Pancreas (tissue), 10 donors: Measurements from ENCODE around the gene PPIF. TPM values are rescaled to one million over a fixed set of nuclear protein-coding genes. Genes with fewer than 3 reads are reported as not detected.

Experiments used
- ATAC-seq, 4 donors: fragments of 200-7000 bp; cut with Tn5 transposase; one replicate each; pipeline versions ENCODE4 v1.8.0 to v1.9.1; 2020; ENCODE audit warnings: mild to moderate bottlenecking in 4 of 4, moderate library complexity in 4 of 4
- DNase-seq, 6 donors: peaks; one replicate each; pipeline ENCODE4 v3.0.0-alpha.2; 2020
- FAIRE-seq: peaks from 2 replicates; lab custom pipeline; 2012; peaks lifted over from hg19 to GRCh38; lab: Jason Lieb, UNC
- H3K27ac ChIP-seq, 4 donors: fragments of 200-600 bp; sonication (generic); 1 replicate in 3 of 4; 2 replicates in 1 of 4; pipeline versions ENCODE4 v1.5.0 to v1.8.0; 2020
- H3K27me3 ChIP-seq, 4 donors: fragments of 200-600 bp; one replicate each; pipeline ENCODE4 v1.8.0; 2021
- H3K36me3 ChIP-seq, 3 donors: fragments of 200-600 bp; sonication (generic) in 1 of 3; one replicate each; pipeline versions ENCODE4 v1.5.0 to v1.8.0; 2020 to 2021
- H3K4me1 ChIP-seq, 3 donors: fragments of 200-600 bp; one replicate each; pipeline ENCODE4 v1.8.0; 2021
- H3K4me3 ChIP-seq, 4 donors: fragments of 200-600 bp; sonication (generic) in 2 of 4; one replicate each; pipeline versions ENCODE4 v1.5.0 to v1.8.0; 2020 to 2021
- H3K9me3 ChIP-seq, 4 donors: fragments of 200-600 bp; one replicate each; pipeline ENCODE4 v1.8.0; 2021
- WGBS, 2 donors: extraction: QIAGEN DNeasy Blood & Tissue Kit; methylation state at CpG; one replicate each; pipeline ENCODE4 v1.1.7; 2013; 5-methylcytosine and 5-hydroxymethylcytosine counted together
- intact Hi-C, 3 donors: fragments of 100-400 bp; cut with DNase I; formaldehyde crosslinking; loops; one replicate each; pipeline versions ENCODE4 v1.11.1 to v1.14.2; 2022
- polyA plus RNA-seq, 2 donors: library from polyadenylated mRNA; stranded (reverse); fragments of 200-250 nt; gene quantifications; one replicate each; pipeline ENCODE4 v1.2.3, GENCODE V29; 2013
- total RNA-seq, 6 donors: library from RNA; stranded (reverse); fragmentation: NEBNext Ultra II Directional in 4 of 6; extraction: Animal tissue kit (Norgen Biotek cat#: 25700) in 4 of 6; gene quantifications; one replicate each; pipeline versions ENCODE4 v1.2.1 to v1.2.4, GENCODE V29; 2021 to 2023
- TF ChIP-seq, protein P1 (sequence below), 4 donors: fragments of 200-600 bp; sonication (generic) in 3 of 4; IDR thresholded peaks; one replicate each; pipeline versions ENCODE4 v1.5.0 to v1.8.0; 2021; ENCODE audit warnings: antibody characterized with exemption in 4 of 4
- donor health status: healthy with polysubstance abuse.
- donor health status: DM: no; HTN: no; CAD: no; lungs with moderate emphysema.
- donor health status: DM: no; HTN: no; CAD: no.
- donor health status: control.
- donor health status: control.
- donor health status: Bipolar disorder and iron deficiency.
- donor health status: DM: yes; HTN: yes; CAD: no.
- donor health status: DM: no; HTN: no; CAD: no.
- donor health status: DM: no; HTN: no; CAD: no.
- donor health status: DM: yes; HTN: yes; CAD: no.

The PPIF gene
- total and polyA plus RNA-seq, 8 donors = 21.2 to 61.8 (median 42.0) TPM

DNA sequence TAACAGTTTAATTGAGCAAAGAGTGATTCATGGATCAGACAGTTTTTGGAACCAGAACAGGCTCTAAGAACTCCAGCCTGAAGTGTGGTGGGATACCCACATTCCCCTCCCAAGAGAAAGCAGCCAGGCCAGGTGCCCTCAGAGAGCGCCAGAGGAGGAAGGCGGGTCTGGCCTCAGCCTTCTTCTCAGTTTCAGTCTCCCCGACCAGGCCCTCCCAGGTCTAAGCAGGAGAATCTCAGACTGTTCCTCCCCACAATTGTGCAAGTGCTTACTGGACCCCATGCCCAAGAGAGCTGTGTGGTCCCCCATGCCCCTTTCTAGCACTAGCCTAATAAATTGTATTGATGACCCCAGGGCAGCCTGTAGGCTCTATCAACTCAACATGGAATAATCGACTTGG is 25.6 kb downstream of the PPIF start:
- peak in 1 of 6 donors; percentile 6 for DNase-seq
- Histone ChIP-seq H3K27me3 (no peaks in the 10 kb centered on the region), H3K4me3 (no peak overlapping the region), H3K36me3 (no peaks in the 10 kb centered on the region), H3K9me3 (no peaks in the 10 kb centered on the region), H3K27ac (no peak overlapping the region), H3K4me1 (no peaks in the 10 kb centered on the region)
- WGBS, 2 donors = 72 to 81% methylated on average over 4 of the region's 4 CpGs
- no peak for FAIRE-seq
- intact Hi-C loops = loop anchor here in 1 of 3 donors (5.0 kb wide), 1 partner anchor 109 kb away; no protein-coding TSS in a partner anchor
- no peak for ATAC-seq
- TF ChIP-seq, protein P1, sequence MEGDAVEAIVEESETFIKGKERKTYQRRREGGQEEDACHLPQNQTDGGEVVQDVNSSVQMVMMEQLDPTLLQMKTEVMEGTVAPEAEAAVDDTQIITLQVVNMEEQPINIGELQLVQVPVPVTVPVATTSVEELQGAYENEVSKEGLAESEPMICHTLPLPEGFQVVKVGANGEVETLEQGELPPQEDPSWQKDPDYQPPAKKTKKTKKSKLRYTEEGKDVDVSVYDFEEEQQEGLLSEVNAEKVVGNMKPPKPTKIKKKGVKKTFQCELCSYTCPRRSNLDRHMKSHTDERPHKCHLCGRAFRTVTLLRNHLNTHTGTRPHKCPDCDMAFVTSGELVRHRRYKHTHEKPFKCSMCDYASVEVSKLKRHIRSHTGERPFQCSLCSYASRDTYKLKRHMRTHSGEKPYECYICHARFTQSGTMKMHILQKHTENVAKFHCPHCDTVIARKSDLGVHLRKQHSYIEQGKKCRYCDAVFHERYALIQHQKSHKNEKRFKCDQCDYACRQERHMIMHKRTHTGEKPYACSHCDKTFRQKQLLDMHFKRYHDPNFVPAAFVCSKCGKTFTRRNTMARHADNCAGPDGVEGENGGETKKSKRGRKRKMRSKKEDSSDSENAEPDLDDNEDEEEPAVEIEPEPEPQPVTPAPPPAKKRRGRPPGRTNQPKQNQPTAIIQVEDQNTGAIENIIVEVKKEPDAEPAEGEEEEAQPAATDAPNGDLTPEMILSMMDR (IDR thresholded peaks at IDR 0.05) = no peak

DNA sequence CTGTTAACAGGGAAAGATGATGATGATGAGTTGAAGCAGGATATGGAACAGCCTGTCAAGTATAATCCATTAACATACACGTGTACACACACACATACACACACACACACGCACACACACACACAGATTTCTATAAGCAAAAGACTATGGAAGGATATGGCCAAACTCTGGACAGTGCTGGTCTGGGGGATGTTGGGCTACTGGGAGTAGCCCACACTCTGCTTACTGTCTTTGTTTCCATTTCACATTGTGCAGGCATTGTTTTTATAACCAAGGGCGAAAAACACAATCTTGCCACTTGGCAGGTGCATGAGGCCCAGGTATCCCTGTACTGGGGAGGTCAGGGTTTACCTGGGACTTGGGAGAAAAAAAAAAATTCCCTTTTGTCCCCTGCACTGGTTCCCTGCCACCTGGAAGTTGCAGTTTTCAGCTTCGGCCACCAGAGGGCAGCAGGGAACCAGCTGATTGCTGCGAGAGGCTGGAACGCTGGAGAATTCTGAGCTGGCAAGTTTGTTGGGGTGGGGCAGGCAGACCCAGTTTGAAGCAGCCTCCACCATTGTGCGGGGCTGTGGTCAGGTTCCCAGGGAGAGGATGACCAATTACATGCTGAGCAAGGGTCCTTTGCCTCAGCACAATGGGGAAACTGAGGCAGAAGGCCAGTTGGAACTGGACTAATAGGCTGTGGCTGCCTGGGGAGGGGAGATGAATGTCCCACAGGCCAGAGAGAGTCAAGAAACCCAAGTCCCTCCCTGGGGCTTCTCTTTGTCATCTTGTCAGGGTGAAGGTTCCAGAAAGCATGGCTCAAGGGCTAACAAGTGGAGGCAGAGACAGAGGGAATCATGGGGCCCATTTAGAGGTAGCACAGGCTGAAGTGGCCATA is 27.3 kb downstream of the PPIF start:
- TF ChIP-seq, protein P1 (IDR thresholded peaks at IDR 0.05) = peak; percentile 91 to 98 (median 96)
- Histone ChIP-seq H3K27me3 (no peaks in the 10 kb centered on the region), H3K4me1 (no peaks in the 10 kb centered on the region), H3K9me3 (no peaks in the 10 kb centered on the region), H3K4me3 (no peak overlapping the region), H3K27ac (no peak overlapping the region), H3K36me3 (no peaks in the 10 kb centered on the region)
- intact Hi-C loops = loop anchor here in 2 of 3 donors (5.0 kb wide), 3 partner anchors 93 to 113 kb away; no protein-coding TSS in a partner anchor
- WGBS, 2 donors = 2 to 4% methylated on average over 7 of the region's 7 CpGs
- FAIRE-seq = no peak
- peak; percentile 79 to 95 (median 90) for ATAC-seq
- peak; percentile 61 to 97 (median 85) for DNase-seq

DNA sequence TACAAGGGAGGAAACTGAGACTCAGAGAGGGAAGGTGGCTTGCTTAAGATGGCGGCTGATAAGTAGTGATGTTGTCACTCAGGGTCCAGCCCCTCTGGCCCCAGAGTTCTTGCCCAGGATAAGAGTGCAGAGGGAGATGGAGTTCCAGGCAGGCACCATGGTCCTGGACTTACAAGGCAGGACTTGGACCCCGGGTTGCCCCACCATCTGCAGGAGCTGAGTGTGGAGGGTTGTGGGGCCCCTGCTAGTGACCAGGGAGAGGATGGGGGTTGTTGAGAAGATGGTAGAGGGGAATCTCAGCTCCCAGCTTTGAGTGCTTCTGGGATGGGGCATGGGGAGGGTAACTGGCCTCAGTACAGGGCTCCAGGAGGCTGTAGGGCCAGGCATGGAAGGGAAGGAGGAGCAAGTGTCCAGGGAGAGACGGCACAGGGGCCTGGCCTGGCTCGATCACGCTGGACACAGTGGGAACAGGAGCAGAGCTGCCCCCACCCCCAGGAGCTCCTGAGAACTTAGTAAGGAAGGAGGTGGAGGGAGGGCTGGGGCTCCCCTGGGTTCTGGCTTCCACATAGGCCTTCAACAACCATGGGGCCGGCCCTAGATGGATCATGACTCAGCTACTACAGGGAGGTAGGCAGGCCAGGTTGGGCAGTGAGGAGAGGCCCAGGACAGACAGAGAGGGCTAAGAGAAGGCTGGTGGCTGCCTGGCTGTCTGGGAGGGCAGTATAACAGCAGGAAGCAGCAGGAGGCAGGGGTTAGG is 28.2 kb downstream of the PPIF start:
- intact Hi-C loops = loop anchor here in 2 of 3 donors (5.0 kb wide), 2 partner anchors 92 to 112 kb away; no protein-coding TSS in a partner anchor
- H3K4me3 ChIP-seq = no peak overlapping the region
- H3K27me3 ChIP-seq = no peaks in the 10 kb centered on the region
- no peaks in the 10 kb centered on the region for H3K4me1 ChIP-seq
- H3K9me3 ChIP-seq = no peaks in the 10 kb centered on the region
- ATAC-seq (no peak), FAIRE-seq (no peak), DNase-seq (peak in 3 of 6 donors; percentile 10 to 61 (median 48))
- no peaks in the 10 kb centered on the region for H3K36me3 ChIP-seq
- H3K27ac ChIP-seq = no peak overlapping the region
- TF ChIP-seq, protein P1 (IDR thresholded peaks at IDR 0.05) = no peak
- 69 to 75% methylated on average over 6 of the region's 6 CpGs for WGBS, 2 donors

DNA sequence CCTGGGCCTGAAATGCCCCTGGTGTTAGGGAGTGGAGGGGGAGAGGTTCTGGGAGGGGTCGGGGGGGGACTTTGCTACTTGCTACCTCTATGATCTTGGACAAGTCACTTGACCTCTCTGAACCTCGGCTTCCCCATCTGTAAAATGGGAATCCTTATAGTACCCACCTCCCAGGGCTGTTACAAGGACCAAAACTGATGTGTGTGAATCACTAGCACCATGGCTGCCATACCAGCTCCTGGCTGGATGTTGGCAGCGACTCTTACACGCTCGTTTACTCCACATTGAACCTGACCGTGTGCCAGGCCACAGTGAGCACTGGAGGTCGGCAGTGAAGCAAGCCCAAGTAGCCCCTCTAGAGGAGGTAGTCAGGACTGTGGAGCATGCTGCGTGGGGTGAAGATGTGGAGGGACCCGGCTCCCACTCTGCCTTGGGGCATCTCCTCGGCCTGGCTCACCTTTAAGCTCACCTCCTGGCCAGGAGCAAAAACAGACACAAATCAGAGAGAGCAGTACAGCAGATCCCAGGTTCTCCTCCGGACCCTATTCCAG is 28.9 kb downstream of the PPIF start:
- Histone ChIP-seq H3K27me3 (no peaks in the 10 kb centered on the region), H3K9me3 (no peaks in the 10 kb centered on the region), H3K4me1 (no peaks in the 10 kb centered on the region), H3K4me3 (no peak overlapping the region), H3K27ac (no peak overlapping the region), H3K36me3 (no peaks in the 10 kb centered on the region)
- DNase-seq (peak in 2 of 6 donors; percentile 7 to 25), ATAC-seq (no peak), FAIRE-seq (no peak)
- WGBS, 2 donors = 82 to 83% methylated on average over 10 to 11 of the region's 11 CpGs
- TF ChIP-seq, protein P1 (IDR thresholded peaks at IDR 0.05) = no peak
- intact Hi-C loops = loop anchor here in 2 of 3 donors (5.0 kb wide), 2 partner anchors 91 to 111 kb away; no protein-coding TSS in a partner anchor
